T follicular helper cell (primary cell): ENCODE measurements around the gene EPC1.
A peak's percentile ranks its signal among the peaks of the same experiment; 100 is the strongest.
"Not testable (repeated sequence)": the region's sequence is repeated elsewhere in the genome, so short reads cannot be mapped to it uniquely, and the experiment has no call there.

Experiments used
- DNase-seq: peaks from one replicate; pipeline ENCODE4 v3.0.0-alpha.2; 2020; ENCODE audit warnings: low read depth

The EPC1 gene

DNA sequence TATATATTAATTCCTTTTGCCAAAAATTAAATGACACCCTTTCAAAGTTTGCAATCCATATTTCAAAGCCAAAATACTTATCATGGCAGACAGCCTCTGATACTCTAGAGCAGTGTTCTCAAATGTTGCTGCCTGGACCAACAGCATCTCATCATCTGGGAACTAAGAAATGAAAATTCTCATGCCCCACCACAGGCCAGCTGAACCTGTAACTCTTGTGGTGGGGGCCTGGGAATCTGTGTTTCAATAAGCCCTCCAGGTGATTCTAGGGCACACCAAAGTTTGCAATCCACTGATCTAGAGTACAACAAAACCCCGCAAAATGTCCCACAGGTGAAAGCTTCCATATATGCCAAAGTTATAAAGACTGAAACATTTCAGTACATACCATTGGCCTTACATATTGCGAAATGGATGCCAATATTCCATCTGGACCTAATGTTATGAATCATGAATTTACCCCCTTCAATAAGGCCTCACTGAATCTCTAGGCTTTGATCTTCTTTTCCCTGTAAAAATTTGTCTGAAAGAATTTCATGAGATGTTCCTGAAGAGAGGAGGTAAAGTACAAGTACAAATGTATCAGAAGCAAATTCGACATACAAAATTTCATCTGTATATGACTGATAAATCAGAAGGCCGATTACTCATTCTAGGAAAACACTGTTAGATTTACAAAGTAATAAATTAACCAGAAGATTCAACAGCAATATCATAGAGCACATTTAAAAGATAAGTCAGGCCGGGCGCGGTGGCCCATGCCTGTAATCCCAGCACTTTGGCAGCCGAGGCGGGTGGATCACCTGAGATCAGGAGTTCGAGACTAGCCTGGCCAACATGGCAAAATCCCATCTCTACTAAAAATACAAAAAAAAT, 25.3 kb upstream of the EPC1 start:
- DNase-seq = no peak

GRCh38 chr10:32371101-32371500, 24.1 kb upstream of the EPC1 start:
- no peak for DNase-seq

DNA sequence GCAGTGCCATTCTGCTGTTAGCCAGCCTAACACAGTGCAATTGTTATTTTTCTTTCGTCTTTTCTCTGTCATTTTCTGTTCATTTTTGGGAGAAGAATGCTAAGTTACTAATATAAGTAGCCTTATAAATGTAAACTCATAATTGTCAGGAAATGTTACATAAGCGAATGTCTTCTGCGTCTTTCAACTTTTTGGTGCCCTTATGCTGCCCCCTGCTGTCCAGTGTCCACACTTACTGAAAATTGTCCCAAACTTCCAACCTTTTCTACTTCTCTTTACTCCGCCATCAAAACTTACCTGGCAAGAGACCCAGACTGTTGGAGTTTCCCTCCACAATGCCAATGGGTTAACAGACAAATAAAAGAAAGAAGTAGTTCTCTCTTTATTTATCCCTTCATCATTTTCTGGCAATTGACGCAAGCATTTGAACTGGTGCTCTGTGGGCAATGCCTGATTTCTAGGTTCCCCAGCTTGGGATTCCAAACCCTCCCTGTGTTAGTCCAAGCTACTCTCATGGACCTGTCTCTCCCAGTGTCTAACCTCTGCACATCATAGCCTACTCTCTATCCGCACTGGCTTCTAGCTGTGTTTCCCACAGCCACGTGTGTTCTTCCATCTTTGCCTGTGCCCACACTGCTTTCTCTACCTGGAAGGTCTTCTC, 21.0 kb upstream of the EPC1 start:
- DNase-seq = peak; percentile 72

GRCh38 chr10:32366588-32366987, 19.6 kb upstream of the EPC1 start:
- no peak for DNase-seq

GRCh38 chr10:32366111-32366510, 19.2 kb upstream of the EPC1 start:
- no peak for DNase-seq

DNA sequence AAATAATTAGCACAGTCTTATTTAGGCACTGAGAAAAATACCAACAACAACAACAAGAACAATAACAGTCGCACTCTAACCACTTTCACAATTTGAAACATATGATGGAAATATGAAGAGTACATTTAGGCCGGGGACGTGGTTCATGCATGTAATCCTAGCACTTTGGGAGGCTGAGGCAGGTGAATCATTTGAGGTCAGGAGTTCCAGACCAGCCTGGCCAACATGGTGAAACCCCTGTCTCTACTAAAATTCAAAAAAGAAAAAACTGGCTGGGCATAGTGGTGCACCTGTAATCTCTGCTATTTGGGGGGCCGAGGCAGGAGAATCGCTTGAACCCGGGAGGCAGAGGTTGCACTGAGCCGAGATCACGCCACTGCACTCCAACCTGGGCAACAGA, 18.4 kb upstream of the EPC1 start:
- not testable (repeated sequence) for DNase-seq

DNA sequence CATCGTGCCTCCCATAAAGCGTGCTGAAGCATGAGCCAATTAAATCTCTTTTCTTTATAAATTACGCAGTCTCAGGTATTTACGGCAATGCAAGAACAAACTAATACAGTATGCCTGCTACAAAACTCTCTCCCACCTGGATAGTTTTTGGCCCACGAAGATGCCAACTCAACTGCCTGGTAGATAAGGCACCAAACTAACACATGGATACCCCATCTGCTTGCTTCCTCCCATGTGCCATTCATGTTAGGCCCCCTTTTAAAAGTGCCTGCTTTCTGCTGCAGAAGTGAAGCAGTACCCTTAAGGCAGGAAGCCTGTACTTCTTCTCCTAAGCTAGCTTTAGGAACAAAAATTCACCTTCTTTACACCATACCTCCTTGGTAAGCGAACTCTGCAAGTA, 15.6 kb upstream of the EPC1 start:
- no peak for DNase-seq

DNA sequence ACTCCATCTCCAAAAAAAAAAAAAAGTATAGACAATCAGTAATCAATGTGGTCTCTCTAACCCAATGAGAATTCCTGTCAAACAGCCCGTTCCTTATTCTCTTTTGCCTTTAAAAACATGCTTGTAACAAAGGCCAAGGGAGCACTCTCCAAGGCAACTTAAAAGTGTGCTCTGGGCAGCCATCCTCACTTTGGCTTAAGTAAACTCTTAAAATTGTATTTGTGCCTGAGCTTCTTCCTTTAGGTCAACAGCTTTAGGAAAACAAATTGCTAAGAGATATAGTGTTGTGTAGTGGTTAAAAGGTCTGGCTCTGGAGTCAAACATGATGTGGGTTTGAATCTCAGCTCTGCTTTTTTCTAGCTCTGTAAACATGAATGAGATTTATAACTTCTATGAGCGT, 13.9 kb upstream of the EPC1 start:
- DNase-seq = no peak

DNA sequence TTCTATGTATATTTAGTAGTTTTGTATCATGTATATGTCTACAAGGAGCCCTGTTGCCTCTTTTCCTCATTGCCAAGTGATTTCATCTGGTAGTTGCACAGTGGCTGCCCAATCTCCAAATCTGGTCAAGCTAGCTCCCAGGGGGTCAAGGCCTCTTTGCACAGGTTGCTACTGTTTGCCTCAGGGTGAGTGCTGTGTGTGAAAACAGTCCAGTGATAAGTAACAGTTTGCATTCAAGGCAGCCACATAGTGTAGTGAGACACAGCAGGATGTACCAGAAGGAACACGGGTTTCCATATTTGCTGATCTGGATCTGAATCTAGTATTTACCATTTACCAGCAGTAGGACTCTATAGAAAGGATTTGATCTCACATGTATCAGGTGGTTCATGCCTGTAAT, 13.3 kb upstream of the EPC1 start:
- DNase-seq = no peak

- DNase-seq = no peak
These were observed 10.2 kb upstream of the EPC1 start for GRCh38 chr10:32357056-32357735.

GRCh38 chr10:32354690-32355089, 7.7 kb upstream of the EPC1 start:
- not testable (repeated sequence) for DNase-seq

- DNase-seq = no peak
These were observed 3.9 kb upstream of the EPC1 start for GRCh38 chr10:32350811-32351350.

GRCh38 chr10:32349968-32350738, 3.2 kb upstream of the EPC1 start:
- no peak for DNase-seq

GRCh38 chr10:32349199-32349585, 2.2 kb upstream of the EPC1 start:
- DNase-seq = no peak

GRCh38 chr10:32348297-32349198, 1.6 kb upstream of the EPC1 start:
- DNase-seq = no peak

DNA sequence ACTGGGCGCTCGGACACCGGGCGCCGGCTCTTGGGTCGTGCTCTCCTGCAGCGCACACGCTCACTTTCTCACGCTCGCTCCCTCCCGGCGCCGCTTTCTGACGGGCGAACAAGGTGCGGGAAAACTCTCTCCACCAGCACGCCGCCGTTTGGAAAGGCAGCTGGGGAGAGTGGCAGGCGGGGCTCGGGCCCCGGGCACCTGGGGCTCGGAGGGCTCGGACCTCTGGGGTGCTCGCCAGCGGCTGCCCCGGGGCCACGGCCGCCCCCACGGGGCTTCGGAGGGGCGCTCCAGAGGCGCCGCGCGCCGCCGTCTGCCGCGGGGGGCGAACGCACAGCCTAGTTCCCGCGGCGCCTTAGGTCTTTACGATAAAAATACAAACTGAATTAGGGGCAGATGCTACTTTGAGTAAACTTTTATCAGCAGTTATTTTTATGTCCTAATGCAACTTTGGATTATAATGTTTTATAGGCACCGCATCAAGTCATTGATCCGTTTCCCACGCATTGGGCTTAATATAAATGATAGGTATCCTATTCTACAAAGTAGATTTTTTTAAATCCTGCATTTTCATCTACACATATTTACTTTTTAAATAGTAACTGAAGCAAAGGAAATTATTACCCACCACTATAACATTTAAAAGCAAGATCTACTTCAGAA, 535 bp upstream of the EPC1 start:
- DNase-seq = no peak

- peak; percentile 94 for DNase-seq
These were observed 816 bp downstream of the EPC1 start for GRCh38 chr10:32346134-32346550.

DNA sequence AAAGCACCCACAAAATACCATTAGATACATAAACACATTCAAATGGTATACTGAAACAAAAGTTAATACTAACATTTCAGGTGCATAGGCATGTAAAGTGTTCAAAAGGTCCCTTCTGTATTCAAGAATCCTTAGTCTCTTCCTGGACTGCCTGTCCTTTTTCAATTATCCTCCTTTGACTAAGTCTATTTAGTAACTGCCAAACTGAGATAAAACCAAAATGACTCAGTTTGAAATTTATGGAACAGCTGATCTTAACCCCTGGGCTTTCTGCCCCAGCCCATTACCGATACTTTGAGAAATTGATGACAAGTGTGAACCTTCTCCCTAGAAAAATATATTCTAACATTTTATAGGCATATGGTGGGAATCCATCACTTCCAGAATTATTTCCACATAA, 5.4 kb downstream of the EPC1 start:
- DNase-seq = no peak

DNA sequence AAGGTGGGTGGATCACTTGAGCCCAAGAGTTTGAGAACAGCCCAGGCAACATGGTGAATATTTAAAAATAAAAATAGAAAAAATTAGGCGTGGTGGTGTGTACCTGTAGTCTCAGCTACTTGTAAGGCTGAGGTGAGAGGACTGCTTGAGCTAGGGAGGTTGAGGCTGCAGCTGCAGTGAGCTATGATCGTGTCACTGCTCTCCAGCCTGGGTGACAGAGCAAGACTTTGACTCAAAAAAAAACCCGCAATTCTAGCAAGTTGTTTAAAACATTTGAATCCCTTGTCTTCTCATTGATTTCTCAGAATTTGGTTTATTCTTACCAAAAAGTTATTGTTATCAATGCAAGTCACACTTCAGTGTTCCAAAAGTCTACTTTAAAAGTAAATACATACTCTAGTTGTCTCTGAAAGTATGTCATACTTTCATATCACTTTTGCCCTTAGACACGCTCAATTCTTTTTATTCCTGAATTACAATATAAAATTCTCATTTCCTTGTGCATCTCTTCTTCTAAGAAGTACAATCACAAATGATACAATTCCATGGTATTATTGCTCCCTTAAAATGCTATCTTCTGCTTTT, 6.3 kb downstream of the EPC1 start:
- no peak for DNase-seq

- no peak for DNase-seq
These were observed 8.7 kb downstream of the EPC1 start for GRCh38 chr10:32338262-32338661.
